HG02623 (cell line): ENCODE measurements around the gene MYO18B.
"Not testable (repeated sequence)": the region's sequence is repeated elsewhere in the genome, so short reads cannot be mapped to it uniquely, and the experiment has no call there.

Experiments used
- ATAC-seq: cut with Tn5 transposase; IDR thresholded peaks from one replicate; pipeline ENCODE4 v1.9.1; 2021; ENCODE audit warnings: moderate library complexity; ENCODE audit not compliant: unreplicated experiment

Gene MYO18B

DNA sequence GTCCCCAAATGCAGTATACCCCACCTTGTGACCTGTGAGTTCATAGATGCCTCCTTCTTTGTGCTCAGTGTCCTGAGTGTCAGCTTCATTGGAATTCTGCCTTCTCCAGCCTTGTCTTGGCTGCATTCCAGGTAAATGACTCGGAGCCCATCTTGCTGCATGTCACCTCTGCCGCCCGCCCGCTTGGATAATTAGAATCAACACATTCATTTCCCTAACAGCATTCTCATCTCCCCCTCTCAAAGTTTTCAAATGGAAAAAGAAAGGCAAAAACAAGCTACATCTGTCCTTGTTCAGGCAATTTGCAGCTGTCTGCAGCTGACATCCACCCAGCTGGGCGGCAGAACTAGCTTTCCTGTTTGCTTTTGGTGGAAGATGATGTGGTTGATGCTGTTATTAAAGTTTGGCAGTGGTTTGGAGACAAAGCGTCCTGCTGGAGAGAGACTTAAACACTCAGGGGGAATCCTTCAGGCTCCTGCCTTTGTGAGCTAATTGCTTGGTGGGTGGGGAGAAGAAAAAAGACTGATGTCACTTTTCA is 228.5 kb downstream of the MYO18B start:
- ATAC-seq: no peak

DNA sequence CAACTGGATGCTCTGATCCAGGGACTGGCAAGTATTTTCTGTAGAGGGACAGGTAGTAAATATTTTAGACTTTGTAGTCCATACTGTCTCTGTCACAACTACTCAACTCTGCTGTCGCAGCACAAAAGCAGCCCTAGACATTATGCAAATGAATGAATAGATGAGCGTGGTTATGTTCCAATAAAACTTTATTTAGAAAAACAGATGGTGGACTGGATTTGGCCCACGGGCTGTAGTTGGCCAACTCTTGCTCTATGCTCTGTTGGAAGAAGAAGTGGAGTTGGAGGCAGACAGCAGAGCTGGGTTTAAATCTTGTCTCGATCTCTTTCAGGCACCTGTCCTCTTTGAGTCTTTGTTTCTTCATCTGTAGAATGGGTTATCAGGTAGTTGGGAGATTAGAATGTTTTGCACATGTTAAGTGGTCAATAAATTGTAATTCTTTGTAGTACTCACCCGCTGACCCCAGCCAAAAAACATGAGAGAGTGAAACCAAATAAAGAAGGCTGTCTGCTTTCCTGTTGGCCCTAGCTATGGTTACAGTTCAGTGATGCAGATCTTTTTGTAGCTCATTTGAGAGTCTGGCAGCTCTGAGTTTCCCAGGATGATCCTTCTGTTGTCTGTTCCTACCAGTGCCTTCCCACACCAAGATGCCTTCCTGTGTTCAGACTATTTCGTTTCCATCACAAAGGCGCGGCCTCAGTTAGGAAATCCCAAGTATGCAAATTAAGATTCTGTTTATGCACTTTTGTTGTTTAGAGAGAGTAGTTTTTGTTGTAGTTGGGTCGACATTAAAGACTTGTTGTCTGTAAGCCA is 229.2 kb downstream of the MYO18B start:
- ATAC-seq: no peak

DNA sequence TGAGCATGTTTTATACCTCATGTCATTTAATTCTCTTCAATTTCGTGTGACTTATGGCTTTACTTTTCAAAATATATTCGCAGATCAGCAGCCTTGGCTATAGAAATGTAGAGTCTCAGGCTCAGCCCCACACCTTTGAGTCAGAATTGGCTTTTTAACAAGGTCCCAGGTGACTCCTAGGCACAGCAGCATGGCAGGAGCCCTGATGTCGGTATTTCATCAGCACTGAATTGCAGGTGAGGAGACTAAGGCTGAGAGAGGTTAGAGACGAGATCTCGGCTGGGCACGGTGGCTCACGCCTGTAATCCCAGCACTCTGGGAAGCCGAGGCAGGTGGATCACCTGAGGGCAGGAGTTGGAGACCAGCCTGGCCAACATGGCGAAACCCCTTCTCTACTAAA is 230.4 kb downstream of the MYO18B start:
- no peak for ATAC-seq

DNA sequence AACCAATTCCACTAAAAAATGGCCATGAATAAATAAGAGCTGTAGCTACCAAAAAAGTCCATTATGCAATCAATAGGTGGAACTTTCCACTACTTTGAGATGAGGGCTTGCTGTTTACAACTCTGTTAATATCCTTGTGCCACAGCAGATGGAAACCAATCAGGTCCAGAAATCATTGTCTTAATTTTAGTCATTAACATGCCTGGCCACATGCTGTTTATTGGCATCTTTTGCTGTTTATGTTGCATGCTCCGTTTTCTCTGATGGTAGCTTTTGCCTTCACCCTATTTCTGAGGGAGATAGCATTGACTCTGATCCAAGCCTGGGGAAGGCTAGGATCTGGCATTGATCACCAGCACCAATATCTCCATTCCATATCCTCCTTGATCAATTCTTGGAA is 234.4 kb downstream of the MYO18B start:
- no peak for ATAC-seq

DNA sequence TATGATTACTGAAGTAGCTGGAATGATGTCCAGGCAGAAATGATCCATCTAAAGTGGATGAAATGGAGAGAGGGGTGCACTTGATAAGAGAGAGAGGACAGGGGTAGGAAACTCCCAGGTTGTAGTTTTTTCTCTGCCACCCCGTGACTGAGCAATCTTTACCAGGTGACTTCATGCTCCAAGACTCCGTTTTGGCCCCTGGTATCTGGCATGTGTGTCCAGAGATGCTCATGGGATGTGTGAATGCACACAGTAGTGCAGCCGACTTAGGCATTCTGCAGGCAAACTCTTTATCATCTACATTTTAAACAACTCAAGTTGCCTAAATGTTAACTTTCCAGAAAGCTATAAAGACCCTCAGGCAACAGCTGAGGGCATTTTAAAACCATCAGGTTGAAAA is 238.0 kb downstream of the MYO18B start:
- no peak for ATAC-seq

DNA sequence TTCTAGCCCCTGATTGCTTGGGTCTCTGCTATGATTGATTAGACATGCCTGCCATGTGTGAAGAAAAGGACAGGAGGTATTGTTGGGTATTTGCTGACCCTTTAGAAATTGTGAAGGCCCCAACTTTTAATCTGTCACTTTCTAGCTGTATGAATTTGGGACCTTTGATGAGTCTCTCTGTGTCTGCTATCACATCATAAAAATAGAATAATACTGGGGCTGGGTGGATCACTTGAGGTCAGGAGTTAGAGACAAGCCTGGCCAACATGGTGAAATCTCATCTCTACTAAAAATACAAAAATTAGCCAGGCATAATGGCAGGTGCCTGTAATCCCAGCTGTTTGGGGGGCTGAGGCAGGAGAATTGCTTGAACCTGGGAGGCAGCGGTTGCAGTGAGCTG is 242.9 kb downstream of the MYO18B start:
- ATAC-seq: not testable (repeated sequence)

DNA sequence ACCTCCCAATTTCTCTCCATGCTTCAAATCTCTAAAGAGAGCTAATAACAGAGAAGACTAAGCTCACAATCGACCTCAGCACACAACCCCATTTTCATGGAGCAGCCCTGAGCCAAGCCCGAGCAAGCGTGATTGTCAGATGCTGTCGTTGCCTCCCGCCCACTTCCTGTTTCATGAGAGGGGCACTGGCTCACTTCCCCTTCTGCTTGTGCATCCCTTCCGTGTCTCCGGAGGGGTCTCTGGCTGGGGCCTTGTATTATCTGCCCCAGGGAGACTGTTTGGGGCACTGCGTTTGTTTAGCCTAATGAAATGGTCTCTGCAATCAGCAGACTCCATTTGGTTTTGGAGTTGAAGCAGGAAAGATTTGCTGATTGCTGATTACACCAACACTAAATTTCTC is 246.0 kb downstream of the MYO18B start:
- ATAC-seq: no peak

DNA sequence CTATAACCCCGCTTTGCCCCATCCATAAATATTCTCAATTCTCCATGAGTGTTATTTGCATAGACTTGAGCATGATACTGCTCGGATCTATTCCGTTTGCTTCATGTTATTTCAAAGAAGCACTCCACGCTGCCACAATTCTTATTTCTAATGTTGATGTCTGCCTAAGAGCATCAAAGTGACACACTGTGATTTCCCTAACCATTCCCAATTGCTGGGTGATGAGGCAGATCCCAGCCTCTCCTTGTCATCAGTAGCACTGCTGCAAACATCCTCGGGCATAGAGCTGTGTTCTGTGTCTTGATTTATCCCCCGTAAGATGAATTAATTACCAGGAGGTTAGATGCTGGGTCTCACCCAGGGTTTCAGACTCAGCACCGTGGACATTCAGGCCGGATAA is 249.0 kb downstream of the MYO18B start:
- no peak for ATAC-seq

DNA sequence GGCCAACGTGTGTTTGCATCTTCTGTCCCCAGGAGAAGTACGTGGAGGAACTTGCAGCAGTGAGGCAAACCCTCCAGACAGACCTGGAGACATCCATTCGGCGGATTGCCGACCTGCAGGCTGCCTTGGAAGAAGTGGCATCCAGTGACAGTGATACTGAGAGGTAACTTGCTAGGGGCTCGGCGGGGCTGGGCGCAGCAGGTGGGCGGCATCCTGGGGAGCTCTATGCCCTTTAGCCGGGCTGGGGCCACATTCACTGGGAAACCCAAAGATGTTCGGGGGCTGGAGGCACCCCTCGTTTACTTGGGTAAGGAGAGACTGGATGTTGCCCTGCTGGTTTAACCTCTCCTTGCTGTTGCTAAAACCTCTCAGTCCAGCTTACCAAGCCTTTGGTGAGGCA is 250.3 kb downstream of the MYO18B start:
- ATAC-seq: no peak

DNA sequence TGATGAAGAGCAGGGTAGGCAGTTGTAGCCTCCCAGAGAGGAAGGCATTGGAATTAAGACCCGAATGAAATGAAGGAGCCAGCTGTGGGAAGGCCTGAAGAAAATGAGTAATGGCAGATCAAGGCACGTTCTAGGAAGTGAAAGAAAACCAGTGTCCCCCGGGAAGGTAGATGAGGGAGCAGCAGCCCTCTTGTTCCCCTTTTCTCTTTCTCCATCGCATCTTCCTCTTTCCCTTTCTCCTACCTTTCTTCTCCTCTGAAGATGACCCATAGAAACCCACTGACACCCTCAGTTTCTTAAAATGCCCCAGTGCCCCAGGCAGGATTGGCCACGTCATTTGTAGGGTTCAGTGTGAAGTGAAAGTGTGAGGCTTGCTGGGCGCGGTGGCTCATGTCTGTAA is 254.7 kb downstream of the MYO18B start:
- ATAC-seq: no peak

DNA sequence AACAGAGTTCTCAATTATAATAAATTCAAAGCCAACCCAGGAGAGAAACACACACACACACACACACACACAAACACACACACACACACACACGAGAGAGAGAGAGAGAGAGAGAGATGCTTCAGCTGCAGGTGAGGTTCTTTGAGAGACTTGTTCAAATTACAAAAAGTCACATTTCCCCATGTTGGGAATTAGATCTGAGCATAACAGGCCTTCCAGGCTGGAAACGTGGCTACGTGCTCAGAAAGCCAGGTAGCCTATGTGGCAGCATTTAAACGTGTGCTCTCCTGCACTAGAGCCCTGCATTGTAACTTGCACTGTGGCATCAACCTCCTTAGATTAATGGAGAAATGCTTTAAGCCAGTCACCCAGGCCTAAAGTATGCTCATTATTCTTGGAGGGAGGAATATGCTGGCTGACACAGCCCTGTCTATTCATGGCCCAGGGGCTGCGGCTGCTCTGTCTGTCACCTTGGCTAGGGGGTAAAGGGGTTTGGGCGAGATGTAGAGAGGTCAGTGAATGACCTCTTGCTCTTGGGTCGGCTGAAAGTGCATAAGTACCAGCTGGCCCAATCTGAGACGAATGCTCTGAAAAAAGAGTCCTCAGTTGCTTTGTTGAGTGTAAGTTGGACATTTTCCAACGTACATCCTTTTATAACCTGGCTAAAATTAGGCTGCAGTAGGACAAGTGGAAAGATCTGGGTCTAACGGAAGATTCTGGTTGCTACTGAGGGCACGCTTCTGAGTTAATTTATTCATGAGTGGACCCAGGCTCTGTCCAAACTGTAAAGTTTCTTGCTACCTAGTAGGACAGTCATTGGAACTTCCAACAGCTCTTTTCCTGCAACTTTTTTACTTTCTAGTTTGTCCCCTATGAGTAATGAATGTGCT is 256.1 kb downstream of the MYO18B start:
- no peak for ATAC-seq

DNA sequence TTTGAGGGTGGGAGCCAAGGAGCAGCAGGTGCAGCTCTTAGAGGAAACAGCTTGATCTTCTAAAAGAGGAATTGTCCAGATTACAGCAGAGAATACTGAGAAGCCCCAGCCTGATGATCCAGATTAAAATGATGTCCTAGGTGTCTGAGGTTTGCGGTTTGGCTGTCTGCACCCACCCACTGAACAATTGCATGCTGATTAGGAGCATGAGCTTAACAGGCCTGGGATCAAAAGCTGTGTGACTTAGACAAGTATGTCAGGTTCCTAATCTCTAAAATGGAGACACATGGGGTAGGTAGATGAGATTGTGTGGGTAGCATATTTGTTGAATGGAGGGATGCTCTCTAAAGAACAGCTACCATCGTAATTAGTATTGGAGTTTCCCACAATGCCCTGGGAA is 260.5 kb downstream of the MYO18B start:
- no peak for ATAC-seq

DNA sequence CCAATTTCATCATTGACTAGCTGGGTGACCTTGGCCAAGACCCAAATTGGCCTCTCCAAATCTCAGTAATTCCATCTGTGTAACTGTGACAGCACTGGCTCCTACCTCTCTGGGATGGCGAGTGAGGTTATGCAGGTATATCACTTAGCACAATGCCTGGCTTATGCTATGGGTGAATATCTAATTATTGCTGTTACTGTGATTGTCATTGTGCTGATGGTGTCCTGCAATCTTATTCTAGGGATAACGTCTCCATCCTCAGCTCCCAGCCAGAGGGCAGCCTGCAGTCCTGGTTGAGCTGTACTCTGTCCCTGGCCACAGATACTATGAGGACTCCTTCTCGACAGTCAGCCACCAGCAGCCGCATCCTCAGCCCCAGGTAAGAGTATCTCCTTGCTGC is 262.5 kb downstream of the MYO18B start:
- no peak for ATAC-seq

DNA sequence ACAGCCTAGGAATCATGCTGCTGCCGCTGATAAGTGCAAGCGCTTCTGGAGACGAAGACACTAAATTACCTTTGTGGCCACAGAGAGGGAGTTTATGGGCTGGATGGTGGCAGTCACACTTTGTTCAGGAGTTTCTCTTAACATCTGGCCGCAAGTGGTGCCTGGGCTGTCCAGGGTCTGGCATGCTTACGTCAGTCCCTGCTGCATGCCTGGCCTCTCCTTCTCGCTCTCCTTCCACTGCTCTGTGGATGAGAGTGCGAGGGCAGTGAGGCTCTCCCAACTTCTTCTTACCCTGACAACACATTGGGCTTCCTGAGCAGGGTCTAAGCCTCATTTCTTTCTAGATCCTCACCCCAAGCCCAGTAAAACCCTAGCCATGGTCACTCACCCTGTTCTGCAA is 266.6 kb downstream of the MYO18B start:
- no peak for ATAC-seq

DNA sequence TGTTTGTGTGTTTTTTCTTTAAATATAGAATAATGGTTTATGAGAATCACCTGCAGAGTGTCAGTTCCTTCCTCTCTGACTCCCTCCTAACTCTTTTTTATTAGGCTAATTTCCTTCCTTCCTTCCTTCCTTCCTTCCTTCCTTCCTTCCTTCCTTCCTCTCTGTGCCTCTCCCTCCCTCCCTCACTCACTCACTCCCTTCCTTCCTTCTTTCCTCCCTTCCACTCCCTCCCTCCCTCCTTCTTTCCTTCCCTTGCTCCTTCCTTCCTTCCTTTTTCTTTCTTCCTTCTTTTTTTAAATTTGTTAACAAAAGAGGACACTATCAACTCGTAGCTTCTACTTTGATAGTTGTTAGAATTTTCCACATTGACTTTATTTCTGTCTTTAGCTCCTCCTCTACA is 274.9 kb downstream of the MYO18B start:
- ATAC-seq: no peak

DNA sequence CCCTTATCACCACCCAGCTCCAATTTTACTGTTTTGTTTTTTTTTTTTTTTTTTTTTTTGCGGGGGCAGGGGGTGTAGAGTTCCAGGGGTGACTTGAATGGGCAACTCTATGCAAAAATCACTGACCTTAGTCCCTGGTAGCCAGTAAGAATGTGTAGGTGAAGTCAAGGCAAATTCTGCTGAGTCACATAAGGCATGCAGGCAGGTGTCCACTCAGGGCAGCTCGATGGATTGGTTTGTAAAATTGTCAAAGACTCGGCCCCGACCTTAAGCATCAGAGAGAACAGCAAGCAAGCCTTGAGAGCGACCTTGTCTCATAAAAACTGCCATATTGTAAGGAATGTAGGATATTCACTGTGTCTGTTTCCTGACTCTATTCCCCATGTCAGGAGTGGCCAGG is 275.9 kb downstream of the MYO18B start:
- ATAC-seq: no peak

DNA sequence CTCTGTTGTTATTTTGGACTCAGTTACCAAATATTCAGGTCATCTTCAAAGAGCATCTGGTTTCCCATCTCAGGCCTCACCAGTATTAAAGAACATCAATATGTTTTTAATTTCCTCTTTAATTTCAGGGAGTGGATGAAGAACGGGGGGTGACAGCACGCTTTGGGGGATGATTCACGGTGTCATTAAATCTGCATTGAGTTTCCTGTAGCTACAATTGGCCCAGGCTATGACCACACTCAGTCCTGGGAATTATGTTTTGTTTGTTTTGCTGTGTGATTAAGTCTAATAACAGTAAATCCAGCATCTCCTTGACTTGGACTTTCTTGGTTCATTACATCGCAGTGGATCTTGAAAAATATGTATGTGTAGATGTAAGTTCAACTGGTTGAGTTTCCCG is 277.6 kb downstream of the MYO18B start:
- no peak for ATAC-seq

DNA sequence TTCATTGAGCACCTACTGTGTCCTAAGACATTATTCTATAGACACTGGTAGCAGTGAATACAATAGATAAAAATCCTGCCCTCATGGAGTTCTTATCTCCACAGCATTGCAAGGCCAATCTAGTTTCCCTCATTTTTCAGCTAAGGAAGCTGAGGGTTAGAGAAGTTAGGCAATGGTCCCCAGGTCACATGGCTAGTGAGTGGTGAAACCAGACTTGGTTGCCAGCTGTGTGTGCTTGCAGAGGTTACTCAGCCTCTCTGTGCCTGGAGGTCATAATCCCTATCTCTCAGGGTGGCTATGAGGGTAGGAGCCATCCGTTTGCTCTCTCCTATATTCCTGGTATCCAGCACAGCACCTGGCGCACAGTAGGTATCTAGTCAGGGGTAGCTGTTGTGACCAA is 279.5 kb downstream of the MYO18B start:
- no peak for ATAC-seq

DNA sequence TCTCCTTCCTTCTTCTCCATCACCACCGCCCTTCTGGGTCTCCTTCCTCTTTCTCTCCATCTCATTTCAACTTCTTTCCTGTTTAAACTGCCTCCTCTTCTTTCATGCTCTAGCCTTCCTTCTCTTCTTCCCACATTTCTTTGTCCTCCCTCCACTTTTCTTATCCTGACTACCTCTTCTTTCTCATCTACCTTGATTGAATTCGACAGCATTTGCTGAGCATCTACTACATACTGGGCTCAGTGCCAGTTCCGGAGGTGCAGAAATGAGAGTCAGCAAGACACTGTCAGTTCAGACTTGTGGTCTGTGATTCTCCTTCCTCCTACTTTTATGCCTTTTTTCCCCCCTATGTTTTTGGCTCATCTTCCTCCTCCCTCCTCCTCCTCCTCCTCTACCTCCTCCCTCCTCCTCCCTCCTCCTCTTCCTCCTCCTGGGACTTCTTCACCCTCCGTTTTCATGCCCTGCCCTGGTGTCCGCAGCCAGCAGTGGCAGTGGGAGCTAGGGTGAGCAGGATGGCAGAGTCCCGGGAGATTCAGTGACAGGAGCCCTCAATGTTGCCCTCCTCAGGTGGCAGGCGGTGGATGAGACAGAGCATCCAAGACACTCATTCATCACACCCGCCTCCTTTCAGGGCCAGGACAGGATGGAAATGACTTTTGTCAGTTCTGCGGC is 281.3 kb downstream of the MYO18B start:
- ATAC-seq: no peak

DNA sequence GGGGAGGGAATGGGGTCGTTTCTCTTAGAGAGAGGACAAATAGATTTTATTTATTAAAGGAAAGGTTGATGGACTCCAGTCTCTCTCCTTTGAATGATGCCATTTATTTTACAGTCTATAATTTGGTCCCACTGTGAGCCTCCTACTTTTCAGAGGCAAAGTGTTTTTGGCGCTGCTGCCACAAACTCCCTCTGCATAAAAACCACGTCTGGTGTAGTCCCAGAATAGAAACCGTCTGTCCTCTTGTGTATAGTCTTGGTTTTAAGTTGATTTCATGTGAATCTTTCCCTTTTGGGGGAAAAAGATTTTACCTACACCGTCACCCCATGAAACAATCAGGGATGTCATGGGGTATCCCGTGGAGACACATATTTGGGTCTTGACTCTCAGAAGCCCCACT is 283.6 kb downstream of the MYO18B start:
- ATAC-seq: no peak

DNA sequence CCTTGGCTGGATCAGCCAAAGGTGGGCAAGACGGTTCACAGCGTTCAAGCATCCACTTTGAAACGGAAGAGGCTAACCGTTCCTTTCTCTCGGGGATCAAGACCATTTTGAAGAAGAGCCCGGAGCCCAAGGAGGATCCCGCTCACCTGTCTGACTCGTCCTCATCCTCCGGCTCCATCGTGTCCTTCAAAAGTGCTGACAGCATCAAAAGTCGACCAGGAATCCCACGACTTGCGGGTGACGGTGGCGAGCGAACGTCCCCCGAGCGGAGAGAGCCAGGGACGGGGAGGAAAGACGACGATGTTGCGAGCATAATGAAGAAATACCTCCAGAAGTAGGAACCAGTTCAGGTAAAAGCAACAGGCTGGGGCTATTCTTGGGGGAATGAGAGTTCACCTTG is 285.4 kb downstream of the MYO18B start:
- ATAC-seq: no peak
